ENCODE measurements around the gene SBNO2.

SBNO2 gene

GRCh38 chr19:1105873-1106840 is 67.9 kb downstream of the SBNO2 start:
- no peak for TF ChIP-seq CTCF (IDR thresholded peaks at IDR 0.05; ENCODE audit: borderline replicate concordance, extremely low read depth, low read length, poor library complexity, severe bottlenecking)
- TF ChIP-seq EZH2 (IDR thresholded peaks at IDR 0.05; ENCODE audit: borderline replicate concordance, low read depth, low read length, severe bottlenecking): no peak
- peaks cover 27% of the 10 kb centered on the region for H4K20me1 ChIP-seq (ENCODE audit: insufficient read depth, low read length)
- H3K4me1 ChIP-seq (ENCODE audit: insufficient read depth, low read length): peaks cover 45% of the 10 kb centered on the region
- H3K9me3 ChIP-seq (ENCODE audit: insufficient read depth, low read length, severe bottlenecking): no peaks in the 10 kb centered on the region
- peaks cover 29% of the 10 kb centered on the region for H3K79me2 ChIP-seq (ENCODE audit: insufficient read depth, low read length)
- no peak overlapping the region for H2AFZ ChIP-seq (ENCODE audit: low read depth, low read length)
- H3K9ac ChIP-seq (ENCODE audit: low read depth, low read length): no peak overlapping the region
- peak overlapping the region in 1 of 2 experiments; percentile 76; a peak in 2 of 4 replicates for H3K4me3 ChIP-seq (ENCODE audit: low read depth in 1 of 2, low read length in 2 of 2)
- no peaks in the 10 kb centered on the region for H3K27me3 ChIP-seq (ENCODE audit: insufficient read depth, low read length, poor library complexity)
- H3K4me2 ChIP-seq (ENCODE audit: insufficient read depth, low read length): peak overlapping the region; percentile 91
- ATAC-seq (ENCODE audit: insufficient read depth, low read depth) (no peak), DNase-seq (no peak)
- peaks cover 49% of the 10 kb centered on the region for H3K36me3 ChIP-seq (ENCODE audit: insufficient read depth, low read length)
- no peak overlapping the region for H3K27ac ChIP-seq (ENCODE audit: low read length)

- DNase-seq: no peak
- Histone ChIP-seq H3K27ac (ENCODE audit: low read length) (peak overlapping the region; percentile 89), H3K4me3 (ENCODE audit: low read depth in 1 of 2, low read length in 2 of 2) (peak overlapping the region; percentile 76 to 99; a peak in 3 of 4 replicates), H3K9ac (ENCODE audit: low read depth, low read length) (peak overlapping the region; percentile 98), H3K36me3 (ENCODE audit: insufficient read depth, low read length) (peaks cover 43% of the 10 kb centered on the region), H3K4me2 (ENCODE audit: insufficient read depth, low read length) (peak overlapping the region; percentile 91), H3K4me1 (ENCODE audit: insufficient read depth, low read length) (peaks cover 45% of the 10 kb centered on the region), H2AFZ (ENCODE audit: low read depth, low read length) (peak overlapping the region; percentile 30; the same call in 1 of the 2 replicates), H4K20me1 (ENCODE audit: insufficient read depth, low read length) (peaks cover 27% of the 10 kb centered on the region), H3K79me2 (ENCODE audit: insufficient read depth, low read length) (peaks cover 29% of the 10 kb centered on the region), H3K27me3 (ENCODE audit: insufficient read depth, low read length, poor library complexity) (no peaks in the 10 kb centered on the region), H3K9me3 (ENCODE audit: insufficient read depth, low read length, severe bottlenecking) (no peaks in the 10 kb centered on the region)
- no peak for TF ChIP-seq EZH2 (IDR thresholded peaks at IDR 0.05; ENCODE audit: borderline replicate concordance, low read depth, low read length, severe bottlenecking)
- no peak for TF ChIP-seq CTCF (IDR thresholded peaks at IDR 0.05; ENCODE audit: borderline replicate concordance, extremely low read depth, low read length, poor library complexity, severe bottlenecking)
- no peak for ATAC-seq (ENCODE audit: insufficient read depth, low read depth)
Observed at GRCh38 chr19:1105008-1105872, 68.8 kb downstream of the SBNO2 start.

- peak overlapping the region; percentile 91 for H3K4me2 ChIP-seq (ENCODE audit: insufficient read depth, low read length)
- H4K20me1 ChIP-seq (ENCODE audit: insufficient read depth, low read length): peaks cover 27% of the 10 kb centered on the region
- ATAC-seq (ENCODE audit: insufficient read depth, low read depth): peak; percentile 46
- no peaks in the 10 kb centered on the region for H3K27me3 ChIP-seq (ENCODE audit: insufficient read depth, low read length, poor library complexity)
- H3K4me1 ChIP-seq (ENCODE audit: insufficient read depth, low read length): peaks cover 45% of the 10 kb centered on the region
- H2AFZ ChIP-seq (ENCODE audit: low read depth, low read length): peak overlapping the region; percentile 62
- peak; percentile 69 for DNase-seq
- H3K36me3 ChIP-seq (ENCODE audit: insufficient read depth, low read length): peaks cover 40% of the 10 kb centered on the region
- H3K4me3 ChIP-seq (ENCODE audit: low read depth in 1 of 2, low read length in 2 of 2): peak overlapping the region; percentile 76 to 99; a peak in 3 of 4 replicates
- TF ChIP-seq CTCF (IDR thresholded peaks at IDR 0.05; ENCODE audit: borderline replicate concordance, extremely low read depth, low read length, poor library complexity, severe bottlenecking) (no peak), EZH2 (IDR thresholded peaks at IDR 0.05; ENCODE audit: borderline replicate concordance, low read depth, low read length, severe bottlenecking) (no peak)
- H3K9me3 ChIP-seq (ENCODE audit: insufficient read depth, low read length, severe bottlenecking): no peaks in the 10 kb centered on the region
- H3K27ac ChIP-seq (ENCODE audit: low read length): peak overlapping the region; percentile 89
- peak overlapping the region; percentile 98 for H3K9ac ChIP-seq (ENCODE audit: low read depth, low read length)
- peaks cover 29% of the 10 kb centered on the region for H3K79me2 ChIP-seq (ENCODE audit: insufficient read depth, low read length)
Observed at GRCh38 chr19:1104311-1105007, 69.6 kb downstream of the SBNO2 start.
